Nephron progenitor cell (in vitro differentiated cells): ENCODE measurements around the gene NFKB1.

Source experiments
- DNase-seq: peaks from one replicate; pipeline ENCODE4 v3.0.0; 2021
- H3K27ac Mint-ChIP-seq: 2 replicates; pipeline ENCODE4 v1.8.0; 2021; ENCODE audit warnings: mild to moderate bottlenecking, moderate library complexity, mixed read lengths
- H3K27me3 Mint-ChIP-seq: 2 replicates; pipeline ENCODE4 v1.8.0; 2021; ENCODE audit warnings: mild to moderate bottlenecking, low read depth, mixed read lengths; ENCODE audit not compliant: poor library complexity
- H3K36me3 Mint-ChIP-seq: 2 replicates; pipeline ENCODE4 v1.8.0; 2021; ENCODE audit warnings: low read depth, mixed read lengths
- H3K4me1 Mint-ChIP-seq: 2 replicates; pipeline ENCODE4 v1.8.0; 2021; ENCODE audit warnings: mixed read lengths
- H3K4me3 Mint-ChIP-seq: 2 replicates; pipeline ENCODE4 v1.8.0; 2021; ENCODE audit warnings: mild to moderate bottlenecking, moderate library complexity, mixed read lengths
- H3K9me3 Mint-ChIP-seq: 2 replicates; pipeline ENCODE4 v1.8.0; 2021; ENCODE audit warnings: mild to moderate bottlenecking, moderate library complexity, mixed read lengths
- CTCF ChIP-seq: fragments of 200-600 bp; sonication (generic); IDR thresholded peaks from 2 replicates; pipeline ENCODE4 v1.5.0; 2021; ENCODE audit warnings: antibody characterized with exemption

NFKB1 gene

GRCh38 chr4:102589743-102590142 is 88.6 kb downstream of the NFKB1 start:
- no peak overlapping the region for H3K4me3 Mint-ChIP-seq
- no peaks in the 10 kb centered on the region for H3K4me1 Mint-ChIP-seq
- no peak for DNase-seq
- H3K9me3 Mint-ChIP-seq = peaks cover 21% of the 10 kb centered on the region
- H3K27ac Mint-ChIP-seq = no peak overlapping the region
- peaks cover 48% of the 10 kb centered on the region for H3K36me3 Mint-ChIP-seq
- H3K27me3 Mint-ChIP-seq = peaks cover 7% of the 10 kb centered on the region
- TF ChIP-seq CTCF = no peak

GRCh38 chr4:102592256-102592655 is 91.1 kb downstream of the NFKB1 start:
- H3K36me3 Mint-ChIP-seq = peaks cover 56% of the 10 kb centered on the region
- peaks cover under 1% of the 10 kb centered on the region for H3K4me1 Mint-ChIP-seq
- H3K9me3 Mint-ChIP-seq = peaks cover 21% of the 10 kb centered on the region
- H3K27me3 Mint-ChIP-seq = peaks cover 10% of the 10 kb centered on the region
- no peak overlapping the region for H3K4me3 Mint-ChIP-seq
- H3K27ac Mint-ChIP-seq = no peak overlapping the region
- DNase-seq = no peak
- TF ChIP-seq CTCF = no peak

GRCh38 chr4:102593147-102593546 is 92.0 kb downstream of the NFKB1 start:
- Mint-ChIP-seq H3K27me3 (peaks cover 10% of the 10 kb centered on the region), H3K9me3 (peaks cover 21% of the 10 kb centered on the region), H3K27ac (no peak overlapping the region), H3K36me3 (peaks cover 65% of the 10 kb centered on the region), H3K4me3 (no peak overlapping the region), H3K4me1 (peaks cover 4% of the 10 kb centered on the region)
- TF ChIP-seq CTCF = no peak
- no peak for DNase-seq

- Mint-ChIP-seq H3K4me1 (peaks cover 4% of the 10 kb centered on the region), H3K9me3 (peaks cover 21% of the 10 kb centered on the region), H3K27ac (no peak overlapping the region), H3K27me3 (peaks cover 10% of the 10 kb centered on the region), H3K4me3 (no peak overlapping the region), H3K36me3 (peaks cover 66% of the 10 kb centered on the region)
- no peak for TF ChIP-seq CTCF
- DNase-seq = no peak
Measured at GRCh38 chr4:102594000-102594399, 92.8 kb downstream of the NFKB1 start.

- Mint-ChIP-seq H3K4me3 (no peak overlapping the region), H3K36me3 (peaks cover 60% of the 10 kb centered on the region), H3K4me1 (peaks cover 20% of the 10 kb centered on the region), H3K27me3 (peaks cover 10% of the 10 kb centered on the region), H3K27ac (no peak overlapping the region), H3K9me3 (peaks cover 10% of the 10 kb centered on the region)
- DNase-seq = no peak
- no peak for TF ChIP-seq CTCF
Measured at GRCh38 chr4:102596532-102596931, 95.4 kb downstream of the NFKB1 start.

- DNase-seq = no peak
- Mint-ChIP-seq H3K27me3 (peaks cover 10% of the 10 kb centered on the region), H3K9me3 (no peaks in the 10 kb centered on the region), H3K4me3 (no peak overlapping the region), H3K36me3 (peaks cover 56% of the 10 kb centered on the region), H3K27ac (no peak overlapping the region), H3K4me1 (peaks cover 25% of the 10 kb centered on the region)
- no peak for TF ChIP-seq CTCF
Measured at GRCh38 chr4:102598086-102598761, 97.1 kb downstream of the NFKB1 start.
